ENCODE measurements around the gene SMIM36.

DNA sequence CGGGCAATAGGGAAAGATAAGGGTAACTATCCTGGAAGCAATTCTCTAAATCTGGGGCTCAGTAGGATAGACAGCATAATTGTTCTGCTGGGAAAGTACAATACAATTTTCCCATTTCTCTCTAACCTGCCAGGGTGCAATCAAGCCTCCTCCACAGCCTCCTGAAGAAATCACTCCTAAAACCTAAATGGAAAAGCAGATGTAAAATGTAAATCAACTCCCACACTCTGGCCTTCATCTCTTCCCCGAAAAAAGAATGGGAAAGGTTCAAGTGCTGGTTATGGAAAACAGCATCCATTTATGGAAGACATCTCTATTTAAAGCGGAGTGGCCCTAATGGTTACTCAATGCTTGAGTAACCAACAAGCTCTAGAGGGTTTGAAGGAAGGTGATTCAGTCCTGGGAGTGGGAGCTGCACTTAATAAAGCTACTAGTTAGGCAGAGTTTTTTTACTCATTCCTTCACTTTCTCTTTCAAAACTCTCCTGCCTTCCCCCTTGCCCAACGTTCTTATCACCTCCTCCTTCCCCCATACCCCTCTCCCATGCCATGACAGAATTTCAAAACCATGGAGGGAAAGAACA, 94.7 kb downstream of the SMIM36 start:
- TF ChIP-seq CTCF (IDR thresholded peaks at IDR 0.05; ENCODE audit: insufficient read depth, low read length, poor library complexity, severe bottlenecking) (no peak), EZH2phosphoT487 (conservative IDR thresholded peaks at IDR 0.05; ENCODE audit: low read length) (no peak)

All from SU-DHL-6 (cell line).